Liver (tissue), 3 donors: ENCODE data around the gene MUCL3.

ENCODE experiments used
- SP1 ChIP-seq: IDR thresholded peaks from 2 replicates; pipeline ENCODE4 v1.6.1; 2018; ENCODE audit warnings: antibody characterized with exemption, mild to moderate bottlenecking
- TAF1 ChIP-seq: conservative IDR thresholded peaks from 2 replicates; pipeline ENCODE4 v1.6.1; 2016; ENCODE audit warnings: antibody characterized with exemption, mild to moderate bottlenecking
- TF ChIP-seq, protein P1 (sequence below): fragments of 150-350 bp; IDR thresholded peaks from 2 replicates; pipeline ENCODE4 v1.5.1; 2017; ENCODE audit warnings: improper control_type of control experiment, low read depth, low read length; ENCODE audit not compliant: missing input control
- TF ChIP-seq, protein P2 (sequence below): IDR thresholded peaks from 2 replicates; pipeline ENCODE4 v1.6.1; 2016; ENCODE audit warnings: antibody characterized with exemption
- TF ChIP-seq, protein P3 (sequence below): IDR thresholded peaks from 2 replicates; pipeline ENCODE4 v1.6.1; 2016; ENCODE audit warnings: antibody characterized with exemption, mild to moderate bottlenecking
- donor health status: healthy.
- donor health status: healthy.

DNA sequence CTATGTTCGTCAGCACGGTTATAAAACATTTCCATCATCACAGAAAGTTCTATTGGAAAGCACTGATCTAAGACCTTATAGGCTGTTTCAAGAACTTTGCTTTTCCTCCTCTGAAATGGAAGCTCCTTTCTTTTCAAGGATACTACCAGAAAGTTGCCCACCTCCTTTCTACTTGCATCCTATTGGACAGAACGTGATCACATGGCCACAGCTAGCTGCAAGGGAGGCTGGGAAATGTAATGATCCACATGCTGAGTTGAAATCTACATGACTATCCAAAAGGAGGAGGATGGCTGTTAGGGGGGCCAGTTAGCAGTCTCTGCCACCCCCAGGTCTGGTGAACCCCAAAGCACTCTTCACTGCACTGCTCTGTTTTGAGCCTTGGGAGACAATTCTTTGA is 12.1 kb upstream of the MUCL3 start:
- TF ChIP-seq SP1: no peak
- TF ChIP-seq, protein P1, sequence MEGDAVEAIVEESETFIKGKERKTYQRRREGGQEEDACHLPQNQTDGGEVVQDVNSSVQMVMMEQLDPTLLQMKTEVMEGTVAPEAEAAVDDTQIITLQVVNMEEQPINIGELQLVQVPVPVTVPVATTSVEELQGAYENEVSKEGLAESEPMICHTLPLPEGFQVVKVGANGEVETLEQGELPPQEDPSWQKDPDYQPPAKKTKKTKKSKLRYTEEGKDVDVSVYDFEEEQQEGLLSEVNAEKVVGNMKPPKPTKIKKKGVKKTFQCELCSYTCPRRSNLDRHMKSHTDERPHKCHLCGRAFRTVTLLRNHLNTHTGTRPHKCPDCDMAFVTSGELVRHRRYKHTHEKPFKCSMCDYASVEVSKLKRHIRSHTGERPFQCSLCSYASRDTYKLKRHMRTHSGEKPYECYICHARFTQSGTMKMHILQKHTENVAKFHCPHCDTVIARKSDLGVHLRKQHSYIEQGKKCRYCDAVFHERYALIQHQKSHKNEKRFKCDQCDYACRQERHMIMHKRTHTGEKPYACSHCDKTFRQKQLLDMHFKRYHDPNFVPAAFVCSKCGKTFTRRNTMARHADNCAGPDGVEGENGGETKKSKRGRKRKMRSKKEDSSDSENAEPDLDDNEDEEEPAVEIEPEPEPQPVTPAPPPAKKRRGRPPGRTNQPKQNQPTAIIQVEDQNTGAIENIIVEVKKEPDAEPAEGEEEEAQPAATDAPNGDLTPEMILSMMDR: no peak
- TF ChIP-seq, protein P2, sequence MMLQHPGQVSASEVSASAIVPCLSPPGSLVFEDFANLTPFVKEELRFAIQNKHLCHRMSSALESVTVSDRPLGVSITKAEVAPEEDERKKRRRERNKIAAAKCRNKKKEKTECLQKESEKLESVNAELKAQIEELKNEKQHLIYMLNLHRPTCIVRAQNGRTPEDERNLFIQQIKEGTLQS: no peak
- TF ChIP-seq, protein P3, sequence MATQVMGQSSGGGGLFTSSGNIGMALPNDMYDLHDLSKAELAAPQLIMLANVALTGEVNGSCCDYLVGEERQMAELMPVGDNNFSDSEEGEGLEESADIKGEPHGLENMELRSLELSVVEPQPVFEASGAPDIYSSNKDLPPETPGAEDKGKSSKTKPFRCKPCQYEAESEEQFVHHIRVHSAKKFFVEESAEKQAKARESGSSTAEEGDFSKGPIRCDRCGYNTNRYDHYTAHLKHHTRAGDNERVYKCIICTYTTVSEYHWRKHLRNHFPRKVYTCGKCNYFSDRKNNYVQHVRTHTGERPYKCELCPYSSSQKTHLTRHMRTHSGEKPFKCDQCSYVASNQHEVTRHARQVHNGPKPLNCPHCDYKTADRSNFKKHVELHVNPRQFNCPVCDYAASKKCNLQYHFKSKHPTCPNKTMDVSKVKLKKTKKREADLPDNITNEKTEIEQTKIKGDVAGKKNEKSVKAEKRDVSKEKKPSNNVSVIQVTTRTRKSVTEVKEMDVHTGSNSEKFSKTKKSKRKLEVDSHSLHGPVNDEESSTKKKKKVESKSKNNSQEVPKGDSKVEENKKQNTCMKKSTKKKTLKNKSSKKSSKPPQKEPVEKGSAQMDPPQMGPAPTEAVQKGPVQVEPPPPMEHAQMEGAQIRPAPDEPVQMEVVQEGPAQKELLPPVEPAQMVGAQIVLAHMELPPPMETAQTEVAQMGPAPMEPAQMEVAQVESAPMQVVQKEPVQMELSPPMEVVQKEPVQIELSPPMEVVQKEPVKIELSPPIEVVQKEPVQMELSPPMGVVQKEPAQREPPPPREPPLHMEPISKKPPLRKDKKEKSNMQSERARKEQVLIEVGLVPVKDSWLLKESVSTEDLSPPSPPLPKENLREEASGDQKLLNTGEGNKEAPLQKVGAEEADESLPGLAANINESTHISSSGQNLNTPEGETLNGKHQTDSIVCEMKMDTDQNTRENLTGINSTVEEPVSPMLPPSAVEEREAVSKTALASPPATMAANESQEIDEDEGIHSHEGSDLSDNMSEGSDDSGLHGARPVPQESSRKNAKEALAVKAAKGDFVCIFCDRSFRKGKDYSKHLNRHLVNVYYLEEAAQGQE: no peak
- TF ChIP-seq TAF1: no peak
